Activated T-cell treated with anti-CD3 and anti-CD28 coated beads, Interleukin-2, amount 50 U/mL, for 48 hours (primary cell): Measurements from ENCODE around the gene IQCN.
"Not testable (repeated sequence)": the region's sequence is repeated elsewhere in the genome, so short reads cannot be mapped to it uniquely, and the experiment has no call there.

Experiments used
- DNase-seq, 2 experiments: peaks; one replicate each; pipeline ENCODE4 v3.0.0-alpha.2; 2020

IQCN gene

DNA sequence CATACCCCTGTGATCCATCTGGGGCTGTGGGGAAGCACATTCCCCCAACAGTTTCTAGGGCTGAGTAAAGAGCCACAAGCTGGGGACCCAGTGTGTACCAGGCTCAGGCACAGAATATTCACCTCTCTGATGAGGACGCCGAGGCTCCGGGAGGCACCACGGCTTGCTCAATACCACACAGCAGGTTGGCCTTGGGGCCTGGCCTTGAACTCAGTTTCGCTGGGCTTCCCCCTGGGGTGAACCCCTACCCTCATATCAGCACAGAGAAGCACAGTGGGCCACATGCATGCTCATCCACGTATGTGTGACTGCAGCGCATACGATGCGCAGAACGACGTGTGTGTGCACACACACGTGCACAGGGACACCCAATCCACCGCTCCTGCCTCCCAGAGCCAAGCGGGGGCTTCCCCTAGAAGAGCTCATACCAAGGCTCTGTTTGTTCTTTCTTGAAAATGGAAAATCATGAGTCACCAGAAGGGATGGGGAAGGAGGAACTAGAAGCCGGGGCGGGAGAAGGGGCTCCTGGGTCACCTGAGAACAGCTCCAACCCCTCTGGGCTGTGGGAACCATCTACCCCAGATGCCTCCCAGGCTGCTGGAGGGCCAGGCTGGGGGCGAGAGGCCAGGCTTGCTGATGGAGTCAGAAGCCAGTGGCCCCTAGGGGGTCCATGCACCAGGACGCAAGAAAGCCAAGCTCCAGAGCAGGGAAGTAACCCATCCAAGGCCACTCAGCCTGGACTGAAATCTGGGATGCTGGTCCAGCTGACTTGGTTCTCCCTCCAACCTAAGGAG lies 43.1 kb downstream of the IQCN start:
- DNase-seq = no peak

DNA sequence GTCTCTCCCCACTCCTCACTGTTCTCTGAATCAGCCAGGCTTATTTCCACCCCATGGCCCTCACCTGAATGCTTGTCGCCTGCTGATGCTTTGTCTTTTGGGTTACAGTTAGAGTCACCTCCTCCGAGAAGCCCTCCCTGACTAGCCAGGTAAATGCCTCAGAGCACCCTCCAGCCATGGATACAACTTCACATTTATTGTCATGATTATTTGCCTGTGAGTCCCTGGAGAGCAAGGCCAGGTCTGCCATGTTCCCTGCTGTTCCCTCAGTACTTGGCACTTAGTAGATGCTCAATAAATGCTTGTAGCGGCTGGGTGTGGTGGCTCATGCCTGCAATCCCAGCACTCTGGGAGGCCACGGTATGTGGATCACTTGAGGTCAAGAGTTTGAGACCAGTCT lies 44.3 kb downstream of the IQCN start:
- no peak for DNase-seq

DNA sequence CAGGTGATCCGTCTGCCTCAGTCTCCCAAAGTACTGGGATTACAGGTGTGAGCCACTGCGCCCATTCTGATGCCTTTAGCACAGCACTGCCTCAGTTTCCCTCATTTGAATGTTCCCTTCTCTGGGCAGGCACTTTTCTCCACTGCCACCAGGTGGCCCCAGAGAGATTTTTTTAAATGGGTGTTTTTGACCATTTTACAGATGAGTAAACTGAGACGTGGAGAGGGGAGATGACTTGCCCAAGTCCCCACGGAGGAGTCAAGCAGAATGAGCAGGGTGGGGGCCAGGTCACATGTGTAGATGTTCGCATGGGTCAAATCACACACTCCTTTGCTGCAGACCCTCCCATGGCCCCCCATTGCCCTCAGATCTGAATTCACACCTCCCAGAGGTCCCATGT lies 44.8 kb downstream of the IQCN start:
- DNase-seq = peak in 1 of 2 experiments; percentile 34

DNA sequence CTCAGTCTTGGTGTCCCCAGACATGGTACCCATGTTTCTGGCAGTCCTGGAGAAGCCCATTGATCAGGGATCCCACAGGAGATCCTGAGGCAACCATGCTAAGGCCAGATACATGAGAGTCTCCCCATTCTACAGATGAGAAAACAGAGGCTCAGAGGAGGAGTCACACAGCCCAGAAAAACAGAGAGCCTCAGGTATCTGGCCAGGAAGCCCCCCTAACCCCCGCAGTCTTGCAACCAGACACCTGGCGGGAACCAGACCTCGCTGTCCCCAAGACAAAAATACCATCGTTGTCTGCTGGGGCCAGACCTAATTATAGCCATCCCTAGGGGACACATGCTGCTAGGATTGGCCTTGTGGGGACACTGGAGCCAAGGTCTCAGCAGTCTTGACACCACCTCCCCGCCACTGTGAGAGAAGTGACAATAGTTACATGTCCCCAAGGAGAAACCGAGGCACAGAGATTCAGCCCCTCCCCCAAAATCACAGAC lies 46.4 kb downstream of the IQCN start:
- DNase-seq = no peak

DNA sequence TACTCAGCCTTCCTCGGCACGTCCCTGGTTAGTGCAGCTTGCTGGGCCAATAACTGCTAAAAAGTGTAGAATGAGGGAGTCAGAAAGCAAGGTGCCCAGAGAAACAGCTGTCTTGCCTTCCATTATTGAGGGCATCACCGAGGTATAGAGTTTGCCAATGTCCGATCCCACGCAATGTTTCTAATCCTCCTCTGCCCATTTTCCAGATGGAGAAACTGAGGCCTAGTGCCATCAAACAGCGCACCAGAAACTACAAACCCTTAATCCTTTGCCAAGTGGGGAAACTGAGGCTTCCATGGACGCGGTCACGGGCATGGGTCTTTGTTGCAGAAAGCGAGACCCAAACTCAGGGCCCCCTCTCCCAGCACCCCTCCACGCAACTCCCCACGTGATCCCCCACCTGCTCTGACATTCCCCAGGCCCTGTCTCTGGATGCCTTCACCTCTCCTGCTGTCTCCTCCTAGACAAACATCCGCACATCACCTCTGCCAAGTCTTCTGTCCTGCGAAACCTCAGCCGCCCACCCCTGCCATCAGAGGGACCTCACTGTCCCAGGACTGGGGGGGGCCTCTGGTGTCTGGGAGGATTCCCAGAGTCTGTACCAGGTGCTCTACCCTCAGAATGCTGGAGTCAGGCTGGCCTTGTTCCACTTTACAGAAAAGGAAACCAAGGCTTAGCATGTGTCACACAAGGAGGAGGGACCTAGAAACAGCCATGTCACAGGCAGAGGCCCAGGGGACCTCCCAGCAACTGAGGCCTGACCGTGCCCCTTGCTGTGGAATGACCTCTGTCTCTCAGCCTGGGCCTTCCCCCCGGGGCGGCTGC lies 47.1 kb downstream of the IQCN start:
- no peak for DNase-seq

DNA sequence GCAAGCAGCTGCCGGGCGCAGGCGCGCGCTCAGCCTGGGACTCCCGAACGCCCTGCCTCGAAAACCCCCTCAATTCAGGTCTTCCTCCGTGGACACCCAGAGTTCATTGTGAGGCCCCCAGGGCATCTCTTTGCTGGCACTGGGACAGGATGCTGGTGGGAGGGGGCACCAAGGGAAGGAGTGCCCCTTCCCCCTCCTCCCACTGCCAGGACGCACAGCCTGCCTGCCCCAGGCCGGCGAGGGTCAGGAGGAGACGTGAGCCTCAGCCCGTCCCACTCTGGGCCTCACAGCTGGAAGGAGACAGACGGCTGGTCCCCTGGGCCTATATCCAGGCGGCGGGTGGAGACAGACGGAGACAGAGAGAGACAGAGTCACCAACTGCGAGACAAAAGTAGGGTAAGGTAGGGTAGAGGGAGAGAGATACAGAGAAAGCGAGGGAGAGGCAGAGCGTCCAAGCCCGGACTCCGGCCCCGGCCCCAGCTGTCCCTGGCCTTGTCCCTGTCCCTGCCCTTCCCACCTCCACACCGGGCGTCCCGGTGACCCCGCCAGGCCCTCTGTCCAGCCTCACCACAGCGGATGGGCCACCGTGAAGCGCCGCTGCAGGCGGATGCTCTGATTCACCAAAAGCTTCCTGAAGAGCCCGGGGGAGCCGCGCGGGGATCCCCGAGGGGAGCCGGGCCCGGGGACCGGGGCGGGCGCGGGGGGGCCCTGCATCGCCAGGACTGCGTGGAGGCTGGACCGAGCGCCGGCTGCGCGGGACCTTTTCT lies 48.4 kb downstream of the IQCN start, which contains the start of gene PDE4C:
Gene PDE4C (minus strand): TSS at position 737 of the 767 bp plus-strand sequence. CDS start 23 bp downstream, at position 714.
- DNase-seq = no peak

DNA sequence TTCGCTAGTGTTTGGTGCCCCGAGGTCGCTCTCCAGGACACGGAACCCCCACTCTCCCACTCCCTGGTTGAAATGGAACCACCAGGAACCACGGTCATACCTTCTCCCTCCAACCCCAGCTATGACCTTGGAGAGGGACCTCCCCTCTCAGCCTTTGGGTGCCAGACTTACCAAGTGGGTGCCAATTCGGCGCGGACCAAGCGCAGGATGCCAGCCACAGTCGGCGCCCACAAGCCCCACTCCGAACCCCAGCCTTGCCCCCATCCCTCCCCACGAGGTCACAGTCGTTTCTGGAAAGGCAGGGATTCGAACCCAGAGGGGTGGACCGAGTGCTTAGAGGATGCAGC lies 48.9 kb downstream of the IQCN start:
- DNase-seq = peak in 1 of 2 experiments; percentile 31

DNA sequence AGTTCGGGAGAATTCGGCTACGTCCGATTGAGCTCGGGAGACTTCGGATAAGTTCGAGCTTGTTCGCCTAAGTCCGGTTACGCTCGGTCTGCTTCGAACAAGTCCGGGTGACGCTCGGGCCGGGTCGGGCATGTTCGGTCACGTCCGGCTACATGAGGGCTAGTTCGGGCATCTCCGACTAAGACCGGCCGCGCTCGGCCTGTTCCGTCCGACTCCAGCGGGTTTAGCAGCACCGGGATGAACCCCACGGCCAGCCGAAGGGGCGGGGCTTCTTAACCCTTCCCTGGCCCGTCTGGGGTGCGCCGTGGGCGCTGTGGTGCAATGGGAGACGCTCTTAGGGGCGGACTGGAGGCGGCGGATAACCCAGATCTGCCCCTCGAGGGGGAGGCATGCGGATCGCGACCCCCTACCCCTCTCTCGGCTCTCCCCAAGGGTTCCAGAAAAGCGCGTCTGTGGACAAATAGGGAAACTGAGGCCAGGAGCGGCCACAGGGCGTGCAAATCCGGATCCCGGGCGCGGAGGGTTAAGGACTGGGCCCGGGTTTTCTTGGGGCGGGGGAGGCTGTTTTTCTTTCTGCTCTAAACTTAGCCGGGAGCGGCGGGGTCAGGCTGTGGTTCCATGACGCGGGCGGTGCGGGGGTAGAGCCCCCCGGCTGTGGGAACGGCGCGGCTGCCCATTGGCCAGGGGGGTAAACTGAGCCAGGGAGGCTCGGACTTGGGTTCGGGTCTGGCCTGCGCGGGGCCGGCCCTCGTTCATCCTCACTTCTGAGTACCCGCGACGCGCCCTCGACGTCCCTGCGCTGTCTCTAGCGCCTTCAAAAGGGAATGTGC lies 49.5 kb downstream of the IQCN start:
- DNase-seq = peak; percentile 96 to 97

DNA sequence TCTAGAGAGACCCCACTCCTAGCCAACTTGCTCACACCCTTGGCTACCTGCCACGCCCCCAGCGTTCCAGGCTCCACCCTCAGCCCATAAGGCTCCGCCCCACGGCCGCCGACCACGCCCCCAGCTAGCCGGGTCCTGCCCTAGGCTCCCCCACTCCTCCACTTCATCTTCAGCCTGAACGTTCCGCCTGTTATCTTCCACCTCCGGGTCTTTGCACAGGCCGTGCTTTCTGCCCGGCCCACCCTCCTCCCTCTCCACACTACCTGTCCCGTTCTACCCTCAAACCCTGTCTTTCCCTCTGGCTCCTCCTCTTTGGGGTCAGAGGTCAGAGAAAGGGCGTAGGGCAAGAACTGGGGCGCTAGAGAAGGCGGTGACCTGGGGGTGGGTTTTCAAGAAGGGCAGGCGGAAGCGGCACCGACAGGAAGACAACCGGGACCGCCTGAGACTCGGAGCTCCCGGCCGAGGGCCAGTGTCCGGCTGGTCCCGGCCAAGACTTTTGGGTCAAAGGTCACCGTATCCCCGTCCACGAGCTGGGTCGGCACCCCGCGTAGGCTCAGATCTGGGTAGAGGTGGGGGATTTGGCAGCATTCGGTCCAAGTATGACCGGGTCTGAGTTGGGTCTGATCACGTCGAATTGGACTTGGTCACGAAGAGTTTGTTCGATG lies 50.3 kb downstream of the IQCN start:
- peak; percentile 72 to 75 for DNase-seq

DNA sequence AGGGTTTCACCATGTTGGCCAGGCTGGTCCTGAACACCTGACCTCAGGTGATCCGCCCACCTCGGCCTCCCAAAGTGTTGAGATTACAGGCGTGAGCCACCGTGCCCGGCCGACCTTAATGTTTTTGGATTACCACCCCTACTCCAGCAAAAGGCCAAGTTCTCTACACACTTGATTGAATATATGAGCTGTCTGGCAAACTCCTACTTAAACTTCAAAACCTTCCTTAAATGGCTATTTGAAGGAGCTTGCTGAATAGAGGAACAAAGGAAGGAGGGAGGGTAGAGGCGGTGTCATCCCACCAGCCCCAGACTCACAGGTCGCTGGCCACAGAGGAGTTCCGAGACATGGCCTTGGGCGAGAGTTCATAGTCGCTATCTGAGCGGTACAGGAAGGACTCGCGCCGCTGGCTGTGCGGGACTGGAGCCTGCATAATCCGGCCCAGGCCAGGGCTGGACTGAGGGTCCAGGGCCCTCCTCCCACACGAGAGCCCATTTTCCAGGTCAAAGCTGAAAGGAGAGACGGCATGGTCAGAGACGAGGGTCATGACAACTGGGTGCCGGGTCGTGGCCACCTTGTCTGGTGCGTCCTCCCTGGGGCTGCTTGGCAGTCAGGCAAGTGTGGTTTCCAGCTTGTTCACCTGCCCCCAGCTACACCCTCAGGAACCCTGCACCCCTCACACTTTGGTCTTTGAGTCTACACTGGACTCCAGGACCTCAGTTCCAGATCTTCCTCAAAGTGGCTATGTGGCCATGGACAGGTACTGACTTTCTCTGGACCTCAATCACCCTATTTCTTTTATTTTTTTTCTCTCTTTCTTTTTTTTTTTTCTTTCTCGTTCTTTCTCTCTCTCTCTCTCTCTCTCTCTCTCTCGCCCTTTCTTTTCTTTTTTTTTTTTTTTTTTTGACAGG lies 52.2 kb downstream of the IQCN start:
- no peak for DNase-seq

DNA sequence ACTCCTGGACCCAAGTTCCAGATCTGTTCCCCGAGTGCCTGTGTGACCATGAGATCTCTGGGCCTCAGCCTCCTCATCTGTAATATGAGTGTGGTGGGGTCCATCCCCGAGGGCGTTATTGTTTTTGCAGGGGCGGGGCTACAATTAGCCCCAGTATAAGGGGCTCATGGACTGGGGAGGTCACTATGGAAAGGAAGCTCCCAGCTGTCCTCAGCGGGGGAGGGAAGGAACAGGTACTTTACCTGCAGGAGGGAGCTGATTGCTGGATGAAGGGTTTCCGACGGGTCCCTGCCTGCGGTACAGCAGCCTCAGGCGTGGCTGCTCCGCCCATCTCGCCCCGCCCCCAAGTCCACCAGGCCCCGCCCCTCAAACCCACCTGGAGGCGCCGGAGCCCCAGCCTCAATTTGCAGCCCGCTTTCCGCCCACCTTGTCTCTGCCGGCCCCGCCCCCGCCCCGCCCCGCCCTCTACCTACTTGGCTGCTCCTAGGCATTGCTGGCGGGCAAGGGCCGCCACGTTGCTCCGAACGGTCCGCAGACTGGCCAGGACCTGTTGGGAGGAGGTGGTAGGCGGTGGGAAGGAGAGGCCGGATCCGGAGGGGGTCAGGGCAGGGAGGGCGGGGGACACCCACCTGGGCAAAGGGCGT lies 53.5 kb downstream of the IQCN start:
- no peak for DNase-seq

DNA sequence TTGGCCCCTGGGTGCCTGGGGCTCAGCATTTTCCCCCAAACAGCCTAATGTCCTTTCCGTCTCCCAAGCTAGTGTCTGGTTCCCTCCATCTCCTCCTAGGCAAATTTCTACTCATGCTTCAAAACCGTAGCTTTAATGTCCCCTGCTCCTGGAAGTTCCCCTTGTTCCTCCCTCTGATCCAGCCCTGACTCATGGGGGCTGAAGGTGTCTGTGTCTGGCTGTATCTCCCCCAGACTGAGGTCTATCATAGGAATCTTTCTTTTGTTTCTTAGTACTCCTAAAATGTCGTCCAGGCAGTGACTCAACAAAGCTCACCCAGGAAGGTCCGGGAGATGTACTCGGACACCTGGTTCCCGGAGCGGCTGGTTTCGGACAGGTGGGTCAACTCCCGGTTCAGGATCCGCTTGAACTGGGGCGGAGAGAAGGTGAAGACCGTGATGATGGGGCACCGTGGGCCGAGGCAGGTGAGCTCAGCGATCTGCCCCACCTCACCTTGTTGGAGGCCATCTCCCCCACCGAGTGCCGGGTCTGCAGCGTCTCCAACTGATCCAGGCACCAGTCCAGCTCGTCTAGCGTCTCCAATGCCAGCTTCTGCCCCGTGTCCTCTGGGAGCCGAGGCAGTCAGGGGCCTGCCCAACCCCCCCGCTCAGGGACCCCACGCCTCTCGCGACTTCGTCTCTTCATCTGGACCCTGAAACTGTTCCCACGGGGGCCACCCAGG lies 54.2 kb downstream of the IQCN start:
- DNase-seq = no peak

DNA sequence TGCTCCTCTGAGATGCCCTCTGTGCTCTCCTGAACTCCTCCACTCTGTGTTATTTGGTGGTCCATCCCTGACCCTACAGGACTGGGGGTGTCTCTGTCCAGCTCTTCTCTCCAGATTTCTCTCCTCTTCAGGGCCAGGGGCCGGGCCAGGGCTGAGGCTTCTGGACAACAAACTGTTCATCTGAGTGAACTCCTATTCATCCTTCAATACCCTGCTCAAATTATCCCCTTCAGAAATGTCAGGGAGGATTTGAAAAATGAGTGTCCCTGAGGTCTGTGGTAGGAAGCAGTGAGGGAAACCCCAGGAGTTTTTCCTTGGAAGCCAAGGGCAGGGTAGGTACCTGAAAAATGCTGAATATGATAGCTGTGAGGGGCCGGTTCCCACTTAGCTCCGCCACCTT lies 55.7 kb downstream of the IQCN start:
- no peak for DNase-seq

DNA sequence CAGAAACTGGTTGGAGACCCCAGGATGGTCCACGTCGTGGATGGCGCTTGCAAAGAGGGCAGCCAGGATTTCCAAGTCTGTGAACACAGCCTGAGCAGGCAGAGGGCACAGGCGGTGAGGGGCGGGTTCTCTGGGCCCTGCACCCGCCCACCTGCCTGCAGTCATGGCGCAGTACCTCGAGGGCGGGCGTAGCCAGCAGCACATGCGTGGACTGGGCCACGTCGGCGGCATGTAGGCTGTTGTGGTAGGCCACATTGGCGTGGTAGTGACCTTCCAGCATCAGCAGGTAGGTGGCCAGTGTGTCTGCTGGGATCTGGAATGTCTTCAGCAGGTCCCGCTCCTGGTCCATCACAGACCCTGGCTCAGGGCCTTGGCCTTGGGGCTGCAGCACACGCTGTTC lies 56.1 kb downstream of the IQCN start:
- no peak for DNase-seq

DNA sequence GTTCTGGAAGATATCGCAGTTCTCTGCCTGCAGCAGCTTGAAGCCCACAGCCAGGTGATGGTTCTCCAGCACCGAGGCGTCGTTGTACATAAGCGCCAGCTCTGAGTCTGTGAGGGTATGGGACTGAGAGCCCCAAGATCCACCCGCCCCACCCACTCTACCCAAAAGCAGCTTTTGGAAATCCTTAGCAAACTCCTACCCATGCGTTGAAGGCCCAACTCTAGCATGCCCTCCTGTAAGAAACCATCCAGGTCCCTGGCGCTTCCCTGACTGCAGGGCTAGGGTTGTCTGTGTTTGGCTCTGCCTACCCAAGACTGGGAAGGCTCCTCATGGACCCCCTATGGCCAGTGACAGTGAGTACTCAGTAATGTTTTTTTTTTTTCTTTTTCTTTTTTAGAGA lies 57.5 kb downstream of the IQCN start:
- DNase-seq = no peak

DNA sequence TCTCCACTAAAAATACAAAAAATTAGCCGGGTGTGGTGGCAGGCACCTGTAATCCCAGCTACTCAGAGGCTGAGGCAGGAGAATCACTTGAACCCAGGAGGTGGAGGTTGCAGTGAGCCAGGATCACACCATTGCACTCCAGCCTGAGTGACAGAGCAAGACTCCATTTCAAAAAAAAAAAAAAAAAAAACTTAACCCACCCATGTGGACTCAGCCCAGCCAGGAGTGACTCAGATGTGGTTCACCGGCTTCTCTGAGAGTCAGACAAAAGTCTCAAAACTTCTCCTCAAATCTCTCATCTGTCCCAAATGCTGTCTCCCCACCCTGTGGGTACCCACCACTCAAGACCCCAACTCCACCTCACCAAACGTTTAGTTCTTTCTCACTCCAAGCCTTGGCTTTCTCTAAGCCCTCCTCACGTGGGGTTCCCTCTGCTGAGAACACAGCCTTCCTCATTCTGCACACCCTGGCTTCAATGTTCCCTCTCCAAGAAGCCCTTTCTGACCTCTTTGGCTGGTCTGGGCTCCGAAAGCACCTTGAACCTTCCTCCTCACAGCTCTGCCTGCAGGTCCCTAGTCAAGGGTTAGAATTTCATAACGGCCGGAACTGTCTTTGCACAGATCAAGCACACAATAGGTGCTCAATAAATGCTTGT lies 59.3 kb downstream of the IQCN start:
- DNase-seq = no peak

DNA sequence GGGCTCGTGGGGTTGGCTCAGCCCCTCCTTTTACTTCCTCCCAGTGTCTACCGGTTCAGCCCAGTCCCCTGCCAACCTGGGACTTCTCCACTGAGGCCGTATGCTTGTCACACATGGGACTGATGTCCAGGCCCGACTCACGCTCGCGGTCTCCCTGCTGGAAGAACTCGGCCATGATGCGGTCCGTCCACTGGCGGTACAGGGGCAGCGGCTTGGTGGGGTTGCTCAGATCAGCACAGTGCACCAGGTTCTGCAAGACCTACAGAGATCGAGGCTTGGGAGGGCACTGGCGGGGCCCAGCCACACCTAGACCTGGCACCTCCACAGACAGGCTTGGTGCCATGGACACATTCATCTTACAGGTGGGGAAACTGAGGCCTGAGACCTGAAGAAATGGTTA lies 62.6 kb downstream of the IQCN start:
- no peak for DNase-seq

DNA sequence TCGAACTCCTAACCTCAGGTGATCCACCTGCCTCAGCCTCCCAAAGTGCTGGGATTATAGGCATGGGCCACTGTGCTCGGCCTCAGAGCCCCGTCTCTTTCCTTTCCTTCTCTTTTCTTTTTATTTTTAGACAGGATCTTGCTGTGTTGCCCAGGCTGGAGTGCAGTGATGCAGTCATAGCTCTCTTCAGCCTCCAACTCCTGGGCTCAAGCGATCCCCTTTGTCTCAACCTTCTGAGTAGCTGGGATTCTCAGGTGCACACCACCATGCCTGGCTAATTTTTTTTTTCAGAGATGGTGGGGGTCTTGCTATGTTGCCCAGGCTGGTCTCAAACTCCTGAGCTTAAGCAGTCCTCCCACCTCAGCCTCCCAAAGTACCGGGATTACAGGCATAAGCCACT lies 64.3 kb downstream of the IQCN start:
- DNase-seq = not testable (repeated sequence)
